Measurements from ENCODE around the gene BMP7.
"Not testable (repeated sequence)": the region's sequence is repeated elsewhere in the genome, so short reads cannot be mapped to it uniquely, and the experiment has no call there.

BMP7 gene

DNA sequence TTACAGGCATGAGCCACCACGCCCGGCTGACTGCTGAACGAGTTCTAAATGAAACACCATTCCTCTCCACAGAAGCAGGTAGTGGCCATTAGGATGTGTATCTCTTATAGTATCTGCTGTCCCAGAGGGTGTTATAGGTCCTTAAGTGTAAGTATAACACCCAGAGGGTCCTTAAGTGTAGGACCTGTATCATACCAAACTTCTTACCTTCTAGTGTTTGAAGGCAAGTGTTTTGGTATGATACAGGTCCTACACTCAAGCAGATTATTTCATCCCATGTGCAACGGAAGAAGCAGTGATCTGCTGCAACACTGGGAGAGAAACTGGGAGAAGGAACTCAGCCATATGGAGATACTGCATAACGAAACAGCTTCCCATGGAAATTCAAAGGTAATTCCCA, 17.4 kb downstream of the BMP7 start:
- DNase-seq (ENCODE audit: low spot score): no peak

DNA sequence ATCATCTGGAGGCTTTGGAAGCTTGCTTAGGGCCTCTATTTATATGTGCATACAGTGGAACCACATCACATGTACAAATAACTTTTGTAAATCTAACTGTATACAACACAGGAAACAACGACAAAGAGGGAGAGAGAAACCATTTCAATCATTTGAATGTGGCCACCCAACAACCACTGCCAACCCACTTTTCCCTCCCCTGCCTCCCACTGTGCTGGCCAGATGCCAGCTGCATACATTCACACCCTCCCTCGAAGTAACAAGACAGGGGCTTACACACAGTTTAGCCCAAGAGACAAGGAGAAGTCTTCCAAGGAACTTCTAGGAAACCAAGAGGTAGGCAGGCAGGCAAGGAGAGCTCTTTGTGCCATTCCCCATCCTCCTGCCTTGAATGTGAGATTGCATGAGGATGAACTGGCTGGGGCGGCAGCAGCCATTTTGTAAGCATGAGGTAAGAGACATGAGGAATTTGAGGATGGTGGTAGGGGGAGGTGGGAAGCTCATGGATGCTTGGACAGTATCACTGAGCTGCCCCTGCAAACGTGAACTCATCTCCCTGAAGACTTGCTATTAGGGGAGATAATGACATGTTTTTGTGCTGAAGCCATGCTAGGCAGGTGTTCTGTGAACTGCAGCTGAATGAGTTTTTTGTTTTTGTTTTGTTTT, 18.2 kb downstream of the BMP7 start:
- no peak for DNase-seq (ENCODE audit: low spot score)

DNA sequence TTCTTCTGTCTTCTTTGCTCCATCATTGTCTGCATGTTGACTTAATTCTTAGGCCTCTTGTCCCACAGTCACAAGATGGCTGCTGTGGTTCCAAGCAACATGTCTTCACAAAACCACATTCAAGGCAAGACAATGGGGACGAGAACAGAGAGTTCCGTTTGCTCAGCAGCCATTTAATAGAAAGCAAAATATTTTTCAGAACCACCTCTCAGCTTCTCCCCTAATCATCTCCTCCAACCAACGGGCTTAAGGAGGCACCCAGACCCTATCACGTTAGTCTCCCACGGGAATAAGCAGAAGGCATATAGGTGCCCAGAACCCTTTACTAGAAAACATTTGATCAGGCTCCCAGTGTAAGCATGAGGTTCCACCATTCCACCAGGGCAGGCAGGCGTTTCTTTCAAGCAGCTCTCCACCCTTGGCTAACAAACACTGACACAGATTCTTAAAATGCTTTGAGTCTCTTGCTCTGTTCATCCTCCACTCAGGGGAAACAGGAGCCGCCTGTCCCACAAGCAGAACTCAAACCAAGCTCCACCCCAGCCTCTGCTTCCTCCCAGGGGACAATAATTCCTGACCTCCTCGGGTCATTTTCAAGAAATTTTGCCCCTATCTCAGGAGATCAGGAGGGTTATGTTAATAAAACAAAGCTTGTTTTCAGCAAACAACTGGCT, 19.0 kb downstream of the BMP7 start:
- DNase-seq (ENCODE audit: low spot score): no peak

DNA sequence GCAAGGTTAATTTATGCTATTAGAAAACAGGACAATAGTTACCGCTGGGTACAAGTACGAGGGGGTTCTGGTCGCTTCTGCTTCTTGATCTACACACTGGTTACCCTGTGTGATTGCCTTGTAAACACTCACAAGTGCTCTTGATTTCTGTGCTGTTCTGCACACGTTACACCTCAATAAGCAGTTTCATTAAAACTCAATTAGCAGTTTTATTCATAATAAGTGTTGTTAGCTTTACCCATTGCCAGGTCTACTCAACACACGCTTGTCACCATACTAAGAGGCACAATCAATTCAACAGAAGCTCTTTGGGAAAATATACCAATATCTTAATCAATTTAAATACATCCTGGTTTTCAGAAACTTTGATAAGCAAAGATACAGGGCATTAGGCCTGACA, 20.4 kb downstream of the BMP7 start:
- no peak for DNase-seq (ENCODE audit: low spot score)

DNA sequence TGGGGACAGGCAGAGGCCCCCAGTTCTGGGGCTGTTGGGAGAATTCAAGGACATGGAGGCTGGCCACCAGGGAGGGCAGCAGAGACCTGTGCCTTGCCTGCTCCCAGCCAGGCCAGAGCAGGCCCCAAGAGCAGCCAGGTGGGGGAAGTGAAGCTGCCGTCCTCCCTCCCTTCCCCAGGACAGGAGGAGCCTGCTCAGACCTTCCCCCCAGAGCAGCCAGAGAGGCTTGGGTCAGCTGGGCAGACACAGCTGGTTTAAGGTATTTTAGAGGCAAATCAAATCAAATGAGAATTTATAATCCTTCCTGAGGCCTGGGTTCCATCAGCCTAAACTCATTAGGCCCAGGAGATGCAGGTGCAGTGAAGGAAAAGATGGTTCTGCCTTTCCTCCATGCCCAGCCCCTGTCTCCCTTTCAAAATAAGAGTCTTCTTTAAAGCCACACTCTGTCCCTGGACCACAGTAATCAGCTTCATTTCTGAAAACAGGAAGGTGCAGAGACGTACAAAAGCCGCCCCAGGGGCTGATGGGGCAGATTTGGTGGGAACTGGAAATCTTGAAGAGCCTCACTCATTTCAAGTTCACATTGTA, 21.7 kb downstream of the BMP7 start:
- DNase-seq (ENCODE audit: low spot score): no peak

DNA sequence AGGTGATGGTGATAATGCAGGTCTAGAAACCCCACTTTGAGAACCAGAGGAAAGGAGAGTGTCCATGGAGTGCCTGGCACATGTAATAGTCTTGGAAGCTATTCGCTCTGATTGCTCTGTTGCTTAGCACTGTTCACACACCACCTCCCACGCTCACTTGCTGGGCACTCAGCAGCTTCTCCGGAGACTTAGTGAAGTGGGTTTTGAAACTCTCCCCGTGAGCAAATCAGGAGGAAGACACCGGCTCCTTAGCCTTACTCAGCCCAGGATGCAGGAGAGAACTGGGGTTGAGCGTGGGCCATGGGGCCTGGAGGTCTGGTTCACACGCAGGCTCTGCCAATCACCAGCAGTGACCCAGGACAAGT, 22.2 kb downstream of the BMP7 start:
- no peak for DNase-seq (ENCODE audit: low spot score)

DNA sequence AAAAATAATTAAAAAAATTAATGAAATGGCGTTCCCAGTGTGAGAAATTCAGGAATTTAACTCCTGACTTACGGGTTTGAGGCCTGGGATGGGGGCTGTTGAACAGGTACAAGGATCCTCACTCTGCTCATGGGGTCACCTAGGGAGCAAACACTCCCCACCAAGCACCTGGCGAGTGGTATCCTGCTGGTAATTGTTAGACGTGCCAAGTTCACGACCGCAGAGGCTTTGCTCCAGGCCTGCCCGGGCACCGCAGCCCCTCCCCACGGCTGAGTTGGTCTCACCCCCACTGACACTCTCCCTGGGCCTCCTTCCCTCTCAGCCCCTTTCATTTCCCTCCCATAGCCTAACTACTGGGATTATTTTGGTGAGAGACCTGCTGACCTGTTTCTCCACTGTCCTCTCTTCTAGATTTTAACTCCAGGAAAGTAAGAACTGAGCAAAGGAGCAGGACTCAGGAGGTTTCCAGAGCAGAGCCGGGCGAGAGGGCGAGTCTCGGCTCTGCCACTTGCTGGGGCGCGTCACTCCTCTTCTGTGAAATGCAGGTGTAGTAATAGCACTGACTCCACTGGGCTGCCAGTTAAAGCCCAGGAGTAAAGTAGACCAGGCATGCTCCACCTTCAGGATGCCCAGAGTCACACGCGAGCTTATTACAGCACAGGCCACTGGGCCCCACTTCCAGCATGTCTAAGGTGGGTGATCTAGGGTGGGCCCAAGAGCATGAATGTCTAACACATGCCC, 22.8 kb downstream of the BMP7 start:
- DNase-seq (ENCODE audit: low spot score): no peak

DNA sequence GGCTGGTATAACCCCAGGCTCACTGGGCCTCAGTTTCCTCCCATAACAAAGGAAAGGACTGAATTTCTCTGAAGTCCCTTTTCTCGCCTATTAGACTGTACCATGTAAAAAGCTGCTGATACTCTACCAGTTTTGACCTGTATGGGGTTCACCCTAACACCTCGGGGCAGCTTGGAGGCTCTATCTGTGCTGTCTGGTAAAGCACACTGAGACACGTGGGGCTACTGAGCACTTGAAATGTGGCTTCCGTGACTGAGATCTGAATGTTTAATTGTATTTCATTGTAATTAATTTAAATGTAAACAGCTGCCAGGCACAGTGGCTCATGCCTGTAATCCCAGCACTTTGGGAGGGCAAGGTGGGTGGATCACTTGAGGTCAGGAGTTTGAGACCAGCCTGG, 24.0 kb downstream of the BMP7 start:
- no peak for DNase-seq (ENCODE audit: low spot score)

DNA sequence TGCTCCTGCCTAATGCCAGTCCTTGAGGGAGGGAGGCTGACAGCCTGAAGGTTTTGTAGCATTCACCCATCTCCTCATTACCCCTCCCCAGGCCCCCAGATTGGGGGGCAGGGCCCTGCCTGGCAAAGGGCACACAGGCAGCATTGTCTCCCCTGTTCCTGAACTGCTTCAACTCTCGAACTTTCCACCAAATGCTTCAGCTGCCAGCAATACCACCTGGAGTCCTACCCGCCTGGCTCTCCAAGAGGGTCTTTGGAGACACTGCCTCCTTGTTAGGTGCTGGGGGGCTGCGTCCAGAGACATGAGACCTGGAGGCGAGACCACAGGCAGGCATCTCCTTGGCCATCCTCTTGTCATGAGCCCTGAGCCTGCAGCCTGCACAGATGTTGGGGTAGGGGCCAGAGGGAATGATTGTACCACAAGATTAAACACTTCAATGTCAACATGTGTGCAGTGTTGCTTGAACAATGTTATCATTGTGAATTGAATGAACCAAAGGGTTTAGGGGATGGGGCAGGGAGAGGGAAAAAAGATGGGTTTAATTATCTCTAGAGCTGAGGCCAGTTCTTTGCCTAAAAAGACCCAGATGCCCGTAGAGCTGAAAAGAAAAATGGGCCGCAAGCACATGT, 25.0 kb downstream of the BMP7 start:
- DNase-seq (ENCODE audit: low spot score): no peak

DNA sequence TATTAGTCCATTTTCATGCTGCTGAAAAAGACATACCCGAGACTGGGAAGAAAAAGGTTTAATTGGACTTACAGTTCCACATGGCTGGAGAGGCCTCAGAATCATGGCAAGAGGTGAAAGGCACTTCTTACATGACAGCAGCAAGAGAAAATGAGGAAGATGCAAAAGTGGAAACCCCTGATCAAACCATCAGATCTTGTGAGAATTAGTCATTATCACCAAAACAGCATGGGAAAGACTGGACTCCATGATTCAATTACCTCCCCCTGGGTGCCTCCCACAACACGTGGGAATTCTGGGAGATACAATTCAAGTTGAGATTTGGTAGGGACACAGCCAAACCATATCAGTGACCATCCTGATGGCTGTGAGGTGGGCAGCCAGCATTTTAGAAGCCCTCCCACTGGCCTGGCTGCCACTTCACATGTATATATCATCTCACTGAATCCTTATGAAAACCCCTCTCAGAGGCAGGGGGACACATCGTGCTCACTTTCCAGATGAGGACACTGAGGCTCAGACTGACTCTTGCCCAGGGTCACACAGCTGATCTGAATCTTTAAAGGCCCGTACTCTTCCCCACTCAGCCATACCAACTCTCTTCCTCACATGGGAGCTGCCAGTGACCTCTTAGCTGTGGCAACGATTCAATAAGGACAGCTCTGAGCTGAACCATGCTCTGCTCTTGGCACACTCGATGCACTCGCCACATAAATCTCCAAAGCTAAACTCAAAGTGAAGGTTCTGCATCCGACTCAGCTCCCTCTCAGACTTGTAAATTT, 25.7 kb downstream of the BMP7 start:
- DNase-seq (ENCODE audit: low spot score): no peak

DNA sequence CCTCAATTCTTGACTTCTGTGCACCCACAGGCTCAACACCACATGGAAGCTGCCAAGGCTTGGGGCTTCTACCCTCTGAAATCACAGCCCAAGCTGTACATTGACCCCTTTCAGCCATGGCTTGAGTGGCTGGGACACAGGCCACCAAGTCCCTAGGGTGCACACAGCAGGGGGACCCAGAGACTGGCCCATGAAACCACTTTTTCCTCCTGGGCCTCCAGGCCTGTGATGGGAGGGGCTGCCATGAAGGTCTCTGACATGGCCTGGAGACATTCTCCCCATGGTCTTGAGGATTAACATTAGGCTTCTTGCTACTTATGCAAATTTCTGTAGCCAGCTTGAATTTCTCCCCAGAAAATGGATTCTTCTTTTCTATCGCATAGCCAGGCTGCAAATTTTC, 26.7 kb downstream of the BMP7 start:
- DNase-seq (ENCODE audit: low spot score): not testable (repeated sequence)

DNA sequence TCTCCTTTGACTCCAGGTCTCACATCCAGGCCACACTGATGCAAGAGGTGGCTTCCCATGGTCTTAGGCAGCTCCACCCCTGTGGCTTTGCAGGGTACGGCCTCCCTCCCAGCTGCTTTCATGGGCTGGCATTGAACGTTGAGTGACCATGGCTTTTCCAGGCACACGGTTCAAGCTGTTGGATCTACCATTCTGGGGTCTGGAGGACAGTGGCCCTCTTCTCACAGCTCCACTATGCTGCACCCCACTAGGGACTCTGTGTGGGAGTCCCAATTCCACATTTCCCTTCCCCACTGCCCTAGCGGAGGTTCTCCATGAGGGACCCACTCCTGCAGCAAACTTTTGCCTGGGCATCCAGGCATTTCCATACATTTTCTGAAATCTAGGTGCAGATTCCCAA, 27.1 kb downstream of the BMP7 start:
- not testable (repeated sequence) for DNase-seq (ENCODE audit: low spot score)

DNA sequence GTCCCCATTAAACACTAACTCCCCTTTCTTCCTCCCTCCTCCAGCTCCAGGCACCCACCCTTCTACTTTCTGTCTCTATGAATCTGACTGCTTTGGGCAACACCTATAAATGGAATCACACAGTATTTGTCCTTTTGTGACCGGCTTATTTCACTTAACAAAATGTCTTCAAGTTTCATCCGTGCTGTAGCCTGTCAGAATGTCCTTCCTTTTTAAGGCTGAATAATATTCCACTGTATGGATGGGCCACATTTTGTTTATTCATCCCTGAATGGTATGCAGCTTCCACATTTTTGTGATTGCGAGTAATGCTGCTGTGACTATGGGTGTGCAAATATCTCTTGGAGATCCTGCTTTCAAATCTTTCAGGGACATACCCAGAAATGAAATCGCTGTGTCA, 28.4 kb downstream of the BMP7 start:
- no peak for DNase-seq (ENCODE audit: low spot score)

DNA sequence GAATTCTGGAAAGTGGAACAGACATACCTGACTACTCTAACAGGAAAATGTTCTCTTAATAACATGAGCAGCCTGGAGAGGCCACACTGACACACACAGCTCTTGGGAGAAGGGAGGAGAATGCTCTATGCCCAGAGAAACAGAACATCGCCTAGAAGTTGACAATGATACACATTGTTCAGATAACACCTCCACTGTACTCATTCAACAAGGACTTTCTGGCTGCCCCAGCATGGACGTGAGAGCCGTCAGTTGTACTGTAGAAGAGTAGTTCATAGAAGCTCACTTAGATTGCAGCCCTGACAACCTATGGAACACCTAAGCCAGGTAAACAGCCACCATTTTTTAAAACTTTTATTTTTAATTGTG, 28.9 kb downstream of the BMP7 start:
- DNase-seq (ENCODE audit: low spot score): no peak

DNA sequence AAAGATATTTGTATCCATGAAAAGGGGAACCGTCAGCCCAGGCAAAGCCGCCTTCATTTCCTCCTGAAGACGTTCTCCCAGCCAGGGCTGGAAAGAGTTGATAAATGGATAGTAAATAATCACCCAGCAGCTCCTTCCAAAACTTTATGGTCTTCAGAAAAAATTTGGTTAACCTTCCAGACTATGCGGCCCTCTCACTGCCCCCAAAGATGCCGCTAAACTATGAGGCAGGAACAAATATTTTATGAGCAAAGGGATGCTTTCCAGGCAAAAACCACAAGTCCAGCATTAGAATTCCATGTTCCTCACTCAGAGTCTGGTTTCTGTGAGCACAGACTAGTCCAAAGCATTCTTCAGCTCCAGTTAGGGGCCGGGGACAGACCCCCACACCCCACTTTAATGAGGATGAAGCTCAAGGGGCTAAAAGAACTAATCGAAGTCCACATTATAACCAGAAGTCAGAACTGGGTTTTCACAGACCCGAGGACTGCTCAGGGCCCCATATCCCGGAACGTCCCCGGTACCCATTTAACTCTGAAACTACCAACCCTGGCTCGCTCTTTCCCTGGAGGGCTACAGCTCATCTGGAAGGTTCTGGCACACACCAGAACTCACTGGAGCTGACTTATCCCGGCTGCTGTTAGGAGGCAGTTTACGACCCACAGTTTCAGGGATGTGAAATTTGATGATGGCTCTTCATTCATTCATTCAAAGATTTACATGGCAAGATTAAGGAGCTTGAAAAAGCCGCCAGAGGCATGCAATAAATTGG, 29.4 kb downstream of the BMP7 start:
- no peak for DNase-seq (ENCODE audit: low spot score)

DNA sequence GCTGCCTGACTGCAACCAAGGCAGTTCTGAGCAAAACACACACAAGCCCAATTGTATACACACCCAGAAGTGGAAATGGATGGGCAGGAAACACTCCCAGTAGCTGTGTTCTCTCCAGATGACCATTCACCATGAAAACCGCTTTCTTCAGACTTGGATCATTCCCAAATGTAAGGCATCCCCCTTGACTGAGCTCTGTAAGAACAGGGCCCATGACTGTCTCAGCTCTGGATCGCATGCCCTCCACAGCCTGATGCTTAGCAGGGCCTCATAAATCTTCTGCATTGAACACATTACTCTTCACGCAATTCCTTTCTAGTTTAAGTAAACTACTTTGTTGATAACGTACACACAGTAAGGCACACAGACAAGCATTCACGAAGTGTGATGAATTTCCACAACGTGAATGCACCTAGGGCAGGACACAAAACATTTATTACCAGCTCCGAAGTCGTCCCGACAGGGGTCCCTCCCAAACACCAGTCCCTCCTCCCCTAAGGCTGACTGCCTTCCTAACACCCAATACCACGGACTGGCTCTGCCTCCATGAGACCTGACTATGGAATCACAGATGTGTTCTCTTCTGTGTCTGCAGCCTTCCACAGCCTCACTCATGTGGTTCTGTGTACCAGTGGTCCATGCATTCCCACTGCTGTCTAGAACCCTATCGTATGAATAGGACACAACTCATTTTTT, 31.7 kb downstream of the BMP7 start:
- no peak for DNase-seq (ENCODE audit: low spot score)

DNA sequence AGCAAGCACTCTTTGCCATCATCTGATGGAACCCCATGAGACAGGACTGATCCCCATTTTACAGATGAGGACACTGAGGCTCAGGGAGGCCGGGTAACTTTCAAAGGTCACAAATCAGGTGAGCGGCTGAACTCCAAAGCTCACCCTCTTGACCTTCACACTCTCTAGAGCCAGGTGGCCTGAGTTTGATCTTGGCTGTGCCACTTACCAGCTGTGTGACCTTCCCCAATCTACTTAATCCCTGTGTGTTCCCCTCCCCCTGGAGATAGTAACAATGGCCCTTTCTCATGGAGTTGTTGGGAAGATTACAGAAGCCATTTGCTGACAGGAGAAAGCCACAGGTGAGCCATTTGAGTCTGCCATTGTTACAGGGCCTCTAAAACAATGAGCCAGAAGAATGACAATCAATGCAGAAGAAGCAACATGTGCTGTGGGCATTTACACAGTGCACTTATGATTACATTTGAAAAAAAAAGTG, 34.5 kb downstream of the BMP7 start:
- DNase-seq (ENCODE audit: low spot score): no peak

DNA sequence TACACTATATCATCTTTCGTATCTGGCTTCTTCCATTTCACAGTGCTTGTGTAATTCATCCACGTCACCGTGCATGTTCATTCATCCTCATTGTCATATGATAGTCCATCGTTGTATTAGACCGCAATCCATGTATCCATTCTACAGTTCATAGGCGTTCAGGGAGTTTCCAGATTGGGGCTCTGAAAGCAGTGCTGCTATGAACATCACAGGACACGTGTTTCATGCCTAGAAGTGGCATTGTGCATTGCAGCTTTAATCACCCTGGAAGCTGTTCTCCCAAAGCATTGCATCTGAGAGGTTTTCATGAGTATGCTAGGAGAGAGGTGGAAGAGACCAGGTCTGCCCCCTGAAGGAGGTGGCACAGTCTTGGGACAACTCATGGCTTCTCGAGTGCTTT, 35.3 kb downstream of the BMP7 start:
- no peak for DNase-seq (ENCODE audit: low spot score)

DNA sequence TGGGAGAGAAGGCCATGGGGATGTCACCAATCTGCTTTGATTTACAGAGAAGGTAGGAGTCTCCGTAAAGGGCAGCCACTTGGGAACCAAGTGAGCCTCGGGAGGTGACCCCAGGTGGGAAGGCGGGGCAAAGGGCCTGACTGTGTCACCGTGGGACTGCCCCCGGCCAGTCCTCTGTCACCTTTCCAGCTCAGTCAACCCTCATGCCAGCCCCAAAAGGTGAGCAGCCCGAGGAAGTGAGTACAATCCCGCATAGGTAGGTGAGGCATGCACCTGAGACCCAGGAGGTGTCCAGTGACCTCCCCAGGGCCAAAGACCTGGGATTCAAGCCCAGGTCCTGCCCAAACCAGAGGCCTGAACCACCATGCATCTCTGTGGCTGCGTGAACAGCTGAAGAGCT, 36.2 kb downstream of the BMP7 start:
- no peak for DNase-seq (ENCODE audit: low spot score)

DNA sequence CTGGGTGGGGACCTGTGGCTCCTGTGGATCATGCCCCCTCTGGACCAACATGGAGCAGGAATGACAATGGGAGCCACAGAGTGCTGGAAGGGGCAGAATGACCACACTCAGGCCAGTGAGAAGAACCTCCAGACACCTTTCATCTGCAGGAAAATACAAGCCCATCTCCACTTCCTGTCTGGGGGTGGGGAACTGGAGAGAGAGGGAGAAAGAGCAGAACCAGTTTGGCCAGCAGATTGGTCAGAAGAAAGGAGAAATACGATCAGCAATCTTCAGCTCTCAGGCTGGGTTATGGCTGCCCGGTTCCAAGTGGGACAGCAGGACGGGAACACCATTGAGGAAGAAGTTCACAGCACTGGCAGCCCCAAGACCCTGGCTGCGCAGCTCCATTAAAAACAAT, 37.0 kb downstream of the BMP7 start:
- no peak for DNase-seq (ENCODE audit: low spot score)
